Thoracic aorta (tissue), 2 donors: ENCODE data around the gene GRB14. TPM values are rescaled to one million over a fixed set of nuclear protein-coding genes. Genes with fewer than 3 reads are reported as not detected.

Experiments used
- ATAC-seq: fragments of 150-250 bp; one replicate; pipeline ENCODE4 v1.8.0; 2017; ENCODE audit warnings: low read depth; ENCODE audit not compliant: insufficient number of reproducible peaks, low FRiP score
- DNase-seq: peaks from one replicate; pipeline ENCODE4 v3.0.0-alpha.2; 2020; ENCODE audit warnings: low spot score
- H3K27ac ChIP-seq, 2 donors: fragments of 200-600 bp; sonication (generic); 1 replicate in 1 of 2; 2 replicates in 1 of 2; pipeline ENCODE4 v1.5.1; 2016; ENCODE audit warnings: mild to moderate bottlenecking in 2 of 2, moderate library complexity in 2 of 2
- H3K27me3 ChIP-seq: fragments of 200-600 bp; sonication (generic); replicated peaks from 2 replicates; pipeline ENCODE4 v1.6.0; 2016; ENCODE audit warnings: mild to moderate bottlenecking; ENCODE audit not compliant: insufficient read depth
- H3K36me3 ChIP-seq: fragments of 200-600 bp; sonication (generic); one replicate; pipeline ENCODE4 v1.5.1; 2016
- H3K4me1 ChIP-seq, 2 donors: fragments of 200-600 bp; sonication (generic); 1 replicate in 1 of 2; 2 replicates in 1 of 2; pipeline versions ENCODE4 v1.5.1 to v1.6.0; 2016; ENCODE audit warnings: low read depth in 2 of 2, mild to moderate bottlenecking in 1 of 2; ENCODE audit not compliant: control insufficient read depth in 1 of 2
- H3K4me3 ChIP-seq: fragments of 200-600 bp; sonication (generic); 2 replicates; pipeline ENCODE4 v1.5.1; 2016; ENCODE audit warnings: mild to moderate bottlenecking
- H3K9me3 ChIP-seq: fragments of 200-600 bp; sonication (generic); 2 replicates; pipeline ENCODE4 v1.5.1; 2016
- CTCF ChIP-seq: fragments of 200-600 bp; sonication (generic); IDR thresholded peaks from one replicate; pipeline ENCODE4 v1.5.1; 2019; ENCODE audit warnings: antibody characterized with exemption
- total RNA-seq, 2 donors: library from RNA; depleted of rRNA; stranded (reverse); fragments of >200 nt; gene quantifications; one replicate each; pipeline versions ENCODE4 v1.1.0 to v1.2.3, GENCODE V29; 2016

The GRB14 gene
- total RNA-seq, 2 donors from 2014 or later = 4.7 to 7.9 TPM

- ATAC-seq (no peak), DNase-seq (no peak)
- Histone ChIP-seq H3K36me3 (no peaks in the 10 kb centered on the region), H3K4me1 (peaks cover 0 to 9% of the 10 kb centered on the region in 2 donors), H3K4me3 (no peak overlapping the region), H3K9me3 (no peaks in the 10 kb centered on the region), H3K27ac (no peak overlapping the region), H3K27me3 (no peaks in the 10 kb centered on the region)
- TF ChIP-seq CTCF = no peak
These were observed 27.7 kb downstream of the GRB14 start for GRCh38 chr2:164593541-164593940.

- ATAC-seq (no peak), DNase-seq (no peak)
- Histone ChIP-seq H3K27ac (no peak overlapping the region), H3K27me3 (no peaks in the 10 kb centered on the region), H3K4me3 (no peak overlapping the region), H3K4me1 (no peaks in the 10 kb centered on the region), H3K36me3 (no peaks in the 10 kb centered on the region), H3K9me3 (no peaks in the 10 kb centered on the region)
- TF ChIP-seq CTCF = no peak
These were observed 31.8 kb downstream of the GRB14 start for GRCh38 chr2:164589522-164589921.

DNA sequence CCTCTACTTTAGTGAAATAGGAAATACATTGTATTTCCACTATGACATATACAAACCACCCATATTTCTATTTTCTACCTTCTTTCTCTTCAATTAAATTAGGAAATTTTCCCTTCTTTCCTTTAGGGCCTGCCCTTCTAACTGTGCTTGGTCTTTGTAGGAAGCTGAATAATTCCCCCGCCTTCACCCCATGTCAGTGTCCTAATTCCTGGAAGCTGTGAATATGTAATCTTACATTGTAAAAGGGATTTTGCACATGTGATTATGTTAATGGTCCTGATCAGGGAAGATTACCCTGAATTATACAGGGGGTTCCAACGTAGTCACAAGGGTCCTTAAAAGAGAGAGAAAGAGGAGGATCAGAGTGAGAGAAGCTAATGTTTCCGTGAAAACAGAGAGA, 40.2 kb downstream of the GRB14 start:
- H3K4me3 ChIP-seq = no peak overlapping the region
- no peak overlapping the region for H3K27ac ChIP-seq
- no peaks in the 10 kb centered on the region for H3K36me3 ChIP-seq
- H3K4me1 ChIP-seq = no peaks in the 10 kb centered on the region
- DNase-seq (no peak), ATAC-seq (no peak)
- H3K27me3 ChIP-seq = no peaks in the 10 kb centered on the region
- no peak for TF ChIP-seq CTCF
- H3K9me3 ChIP-seq = no peaks in the 10 kb centered on the region

GRCh38 chr2:164574931-164575330, 46.4 kb downstream of the GRB14 start:
- ATAC-seq = no peak
- Histone ChIP-seq H3K4me3 (no peak overlapping the region), H3K4me1 (no peaks in the 10 kb centered on the region), H3K36me3 (no peaks in the 10 kb centered on the region), H3K9me3 (no peaks in the 10 kb centered on the region), H3K27ac (no peak overlapping the region), H3K27me3 (no peaks in the 10 kb centered on the region)
- DNase-seq = no peak
- TF ChIP-seq CTCF = no peak

- DNase-seq (no peak), ATAC-seq (no peak)
- Histone ChIP-seq H3K27ac (no peak overlapping the region), H3K4me1 (no peaks in the 10 kb centered on the region), H3K27me3 (no peaks in the 10 kb centered on the region), H3K36me3 (no peaks in the 10 kb centered on the region), H3K4me3 (no peak overlapping the region), H3K9me3 (no peaks in the 10 kb centered on the region)
- no peak for TF ChIP-seq CTCF
These were observed 50.8 kb downstream of the GRB14 start for GRCh38 chr2:164570475-164570874.
